ENCODE results near the gene LRRC28. TPM values are rescaled to one million over a fixed set of nuclear protein-coding genes. Genes with fewer than 3 reads are reported as not detected.

LRRC28 gene
- polyA plus RNA-seq, 1 experiment: 23.5 TPM

- no peaks in the 10 kb centered on the region for H3K36me3 ChIP-seq (ENCODE audit: control insufficient read depth, insufficient read depth, low read length)
- POLR2A ChIA-PET: no interaction called here
- no peak for TF ChIP-seq CTCF (IDR thresholded peaks at IDR 0.05; ENCODE audit: insufficient read depth, low read depth, low read length)
- H3K27me3 ChIP-seq (ENCODE audit: control insufficient read depth, insufficient read depth, low read length): no peaks in the 10 kb centered on the region
- CTCF ChIA-PET: interaction anchor here (0.9 to 2.1 kb wide), 2 partner anchors 27 to 268 kb away, joined by 3 to 8 read pairs; no protein-coding TSS in a partner anchor
- DNase-seq (ENCODE audit: low read depth): no peak
- H3K4me3 ChIP-seq (ENCODE audit: low read depth, low read length): no peak overlapping the region
Measured at GRCh38 chr15:99435877-99436541, 184.7 kb downstream of the LRRC28 start.

GRCh38 chr15:99436542-99437314 lies 185.4 kb downstream of the LRRC28 start:
- Histone ChIP-seq H3K36me3 (ENCODE audit: control insufficient read depth, insufficient read depth, low read length) (no peaks in the 10 kb centered on the region), H3K4me3 (ENCODE audit: low read depth, low read length) (no peak overlapping the region), H3K27me3 (ENCODE audit: control insufficient read depth, insufficient read depth, low read length) (no peaks in the 10 kb centered on the region)
- DNase-seq (ENCODE audit: low read depth): no peak
- POLR2A ChIA-PET: no interaction called here
- no peak for TF ChIP-seq CTCF (IDR thresholded peaks at IDR 0.05; ENCODE audit: insufficient read depth, low read depth, low read length)
- CTCF ChIA-PET: interaction anchor here (0.9 kb wide), 1 partner anchor 28 kb away, joined by 3 read pairs; no protein-coding TSS in a partner anchor

- CTCF ChIA-PET: no interaction called here
- no peak for TF ChIP-seq CTCF (IDR thresholded peaks at IDR 0.05; ENCODE audit: insufficient read depth, low read depth, low read length)
Measured at GRCh38 chr15:99437315-99438223, 186.3 kb downstream of the LRRC28 start.

GRCh38 chr15:99438224-99438585 lies 186.9 kb downstream of the LRRC28 start:
- ChIA-PET CTCF (no interaction called here), POLR2A (no interaction called here)
- Histone ChIP-seq H3K4me3 (ENCODE audit: low read depth, low read length) (no peak overlapping the region), H3K27me3 (ENCODE audit: control insufficient read depth, insufficient read depth, low read length) (no peaks in the 10 kb centered on the region), H3K36me3 (ENCODE audit: control insufficient read depth, insufficient read depth, low read length) (no peaks in the 10 kb centered on the region)
- TF ChIP-seq CTCF (IDR thresholded peaks at IDR 0.05; ENCODE audit: insufficient read depth, low read depth, low read length): no peak
- no peak for DNase-seq (ENCODE audit: low read depth)

More at GRCh38 chr15:99437315-99438223, 186.3 kb downstream of the LRRC28 start:
- POLR2A ChIA-PET: no interaction called here
- Histone ChIP-seq H3K4me3 (ENCODE audit: low read depth, low read length) (no peak overlapping the region), H3K27me3 (ENCODE audit: control insufficient read depth, insufficient read depth, low read length) (no peaks in the 10 kb centered on the region), H3K36me3 (ENCODE audit: control insufficient read depth, insufficient read depth, low read length) (no peaks in the 10 kb centered on the region)
- DNase-seq (ENCODE audit: low read depth): no peak
